ENCODE data around the gene RB1. TPM values are rescaled to one million over a fixed set of nuclear protein-coding genes. Genes with fewer than 3 reads are reported as not detected.
A peak's percentile ranks its signal among the peaks of the same experiment; 100 is the strongest.

Gene RB1
- total RNA-seq, 1 donor from 2014 or later: 12.4 TPM

GRCh38 chr13:48501705-48502104 lies 198.2 kb downstream of the RB1 start:
- Histone ChIP-seq H3K36me3 (ENCODE audit: control insufficient read depth, insufficient read depth, low read length) (no peaks in the 10 kb centered on the region), H3K4me3 (ENCODE audit: low read depth, low read length) (no peak overlapping the region), H3K27me3 (ENCODE audit: control insufficient read depth, insufficient read depth, low read length) (no peaks in the 10 kb centered on the region)
- no peak for TF ChIP-seq CTCF (IDR thresholded peaks at IDR 0.05; ENCODE audit: insufficient read depth, low read length, severe bottlenecking)
- DNase-seq (ENCODE audit: low read depth) (peak; percentile 22), FAIRE-seq (no peak)

GRCh38 chr13:48502601-48503319 lies 199.2 kb downstream of the RB1 start:
- H3K4me3 ChIP-seq (ENCODE audit: low read depth, low read length): no peak overlapping the region
- TF ChIP-seq CTCF (IDR thresholded peaks at IDR 0.05; ENCODE audit: insufficient read depth, low read length, severe bottlenecking): no peak
- FAIRE-seq (no peak), DNase-seq (ENCODE audit: low read depth) (no peak)
- no peaks in the 10 kb centered on the region for H3K36me3 ChIP-seq (ENCODE audit: control insufficient read depth, insufficient read depth, low read length)
- H3K27me3 ChIP-seq (ENCODE audit: control insufficient read depth, insufficient read depth, low read length): no peaks in the 10 kb centered on the region

- FAIRE-seq (no peak), DNase-seq (ENCODE audit: low read depth) (peak; percentile 73)
- Histone ChIP-seq H3K36me3 (ENCODE audit: control insufficient read depth, insufficient read depth, low read length) (no peaks in the 10 kb centered on the region), H3K27me3 (ENCODE audit: control insufficient read depth, insufficient read depth, low read length) (no peaks in the 10 kb centered on the region), H3K4me3 (ENCODE audit: low read depth, low read length) (no peak overlapping the region)
- peak; percentile 4 for TF ChIP-seq CTCF (IDR thresholded peaks at IDR 0.05; ENCODE audit: insufficient read depth, low read length, severe bottlenecking)
Observed at GRCh38 chr13:48504606-48505005, 201.1 kb downstream of the RB1 start.

GRCh38 chr13:48505012-48505411 lies 201.5 kb downstream of the RB1 start:
- FAIRE-seq (no peak), DNase-seq (ENCODE audit: low read depth) (peak; percentile 17)
- H3K27me3 ChIP-seq (ENCODE audit: control insufficient read depth, insufficient read depth, low read length): no peaks in the 10 kb centered on the region
- no peak overlapping the region for H3K4me3 ChIP-seq (ENCODE audit: low read depth, low read length)
- no peak for TF ChIP-seq CTCF (IDR thresholded peaks at IDR 0.05; ENCODE audit: insufficient read depth, low read length, severe bottlenecking)
- H3K36me3 ChIP-seq (ENCODE audit: control insufficient read depth, insufficient read depth, low read length): no peaks in the 10 kb centered on the region

GRCh38 chr13:48505597-48506091 lies 202.1 kb downstream of the RB1 start:
- TF ChIP-seq CTCF (IDR thresholded peaks at IDR 0.05; ENCODE audit: insufficient read depth, low read length, severe bottlenecking): no peak
- H3K36me3 ChIP-seq (ENCODE audit: control insufficient read depth, insufficient read depth, low read length): no peaks in the 10 kb centered on the region
- H3K4me3 ChIP-seq (ENCODE audit: low read depth, low read length): no peak overlapping the region
- FAIRE-seq: no peak
- DNase-seq (ENCODE audit: low read depth): peak; percentile 30
- no peaks in the 10 kb centered on the region for H3K27me3 ChIP-seq (ENCODE audit: control insufficient read depth, insufficient read depth, low read length)
